Measurements from ENCODE around the gene DNM3.

Gene DNM3

GRCh38 chr1:171819946-171820345 lies 21.4 kb upstream of the DNM3 start:
- DNase-seq: no peak

GRCh38 chr1:171826973-171827372 lies 14.3 kb upstream of the DNM3 start:
- no peak for DNase-seq

- DNase-seq: no peak
Measured at GRCh38 chr1:171828794-171829193, 12.5 kb upstream of the DNM3 start.

GRCh38 chr1:171833091-171833825 lies 8.0 kb upstream of the DNM3 start:
- no peak for DNase-seq

DNA sequence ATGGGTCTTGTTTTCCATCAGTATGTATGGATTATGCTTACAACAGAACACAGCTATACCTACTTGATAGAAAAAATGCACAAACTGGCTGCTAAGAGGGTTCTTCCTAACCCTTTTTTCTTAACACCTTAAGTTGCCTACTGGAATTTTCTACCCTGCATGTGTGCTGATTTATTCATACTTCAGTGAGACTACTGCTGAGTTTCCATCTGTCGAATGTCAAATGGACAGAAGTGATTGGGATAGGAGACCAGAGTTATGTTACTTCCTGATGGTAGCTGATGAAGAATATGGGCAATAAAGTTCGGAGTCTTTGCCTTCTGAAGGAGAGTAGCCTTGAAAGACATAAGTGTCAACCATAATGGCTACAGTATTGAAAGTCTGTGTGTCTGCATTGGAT lies 6.5 kb upstream of the DNM3 start:
- DNase-seq: no peak

GRCh38 chr1:171835891-171836290 lies 5.4 kb upstream of the DNM3 start:
- DNase-seq: no peak

GRCh38 chr1:171841931-171842761 lies 848 bp downstream of the DNM3 start:
- no peak for DNase-seq

DNA sequence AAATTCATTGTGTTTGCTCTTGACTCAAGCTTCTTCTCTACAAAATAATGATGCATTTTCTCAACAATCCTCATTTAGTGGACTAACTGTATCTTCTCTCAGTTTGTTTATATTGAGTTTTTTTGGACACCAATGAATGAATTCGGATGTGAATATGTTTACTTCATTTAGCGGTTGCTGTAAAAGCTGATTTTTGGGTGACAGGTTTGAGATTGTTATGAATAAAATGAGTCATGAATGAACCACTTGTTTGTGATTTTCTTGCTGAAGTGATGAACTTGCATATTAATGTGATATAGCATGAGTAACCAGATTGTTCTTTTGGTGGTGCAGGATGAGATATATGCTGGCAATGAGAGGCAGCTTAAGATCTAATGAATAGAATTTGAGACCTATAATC lies 3.1 kb downstream of the DNM3 start:
- no peak for DNase-seq

DNA sequence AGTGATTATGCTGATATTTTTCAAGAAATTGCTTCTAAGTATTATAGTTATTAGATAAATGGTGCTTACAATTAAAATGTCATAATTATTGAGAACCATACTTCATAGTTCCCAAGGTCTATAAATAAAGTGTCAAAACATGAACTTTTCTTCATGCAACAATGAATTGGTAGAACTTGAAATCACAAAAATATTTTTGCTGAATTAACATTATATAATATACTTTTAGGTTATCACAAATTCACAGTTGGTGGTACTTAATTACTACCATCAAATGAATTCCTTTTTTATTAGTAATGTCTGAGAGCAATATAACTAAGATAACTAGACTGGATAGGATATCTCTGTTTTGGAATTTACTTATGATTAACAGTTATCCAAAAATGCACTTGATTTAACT lies 4.7 kb downstream of the DNM3 start:
- no peak for DNase-seq

DNA sequence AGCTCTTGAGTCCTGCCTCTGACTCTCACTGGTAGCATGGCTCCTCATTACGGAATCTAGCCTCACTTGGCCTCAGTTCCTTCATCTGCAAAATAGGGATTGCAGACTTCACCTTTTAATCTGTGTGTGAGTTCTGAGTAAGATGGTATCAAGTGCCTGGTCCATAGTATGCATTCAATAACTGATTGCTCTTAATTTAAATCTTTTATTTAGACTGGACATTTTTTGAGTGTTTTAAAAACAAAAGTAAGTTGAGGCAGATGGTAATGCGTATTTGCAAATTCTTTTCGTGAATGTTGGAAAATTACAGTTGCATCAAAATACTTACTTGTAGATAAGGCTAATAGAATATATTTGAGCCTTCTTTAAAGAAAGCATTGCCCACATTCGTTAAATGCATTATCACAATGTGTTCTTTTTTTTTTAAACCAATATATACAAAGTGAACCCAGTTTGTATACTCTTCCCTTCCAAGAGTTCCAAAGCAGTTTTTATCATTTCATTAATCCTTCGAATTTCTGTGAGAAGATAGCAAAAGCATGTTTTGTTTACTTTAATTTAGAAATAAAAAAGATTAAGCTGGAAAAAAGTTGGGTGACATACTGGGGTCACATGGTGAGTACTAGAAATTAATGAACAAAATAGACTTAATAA lies 8.1 kb downstream of the DNM3 start:
- DNase-seq: no peak

DNA sequence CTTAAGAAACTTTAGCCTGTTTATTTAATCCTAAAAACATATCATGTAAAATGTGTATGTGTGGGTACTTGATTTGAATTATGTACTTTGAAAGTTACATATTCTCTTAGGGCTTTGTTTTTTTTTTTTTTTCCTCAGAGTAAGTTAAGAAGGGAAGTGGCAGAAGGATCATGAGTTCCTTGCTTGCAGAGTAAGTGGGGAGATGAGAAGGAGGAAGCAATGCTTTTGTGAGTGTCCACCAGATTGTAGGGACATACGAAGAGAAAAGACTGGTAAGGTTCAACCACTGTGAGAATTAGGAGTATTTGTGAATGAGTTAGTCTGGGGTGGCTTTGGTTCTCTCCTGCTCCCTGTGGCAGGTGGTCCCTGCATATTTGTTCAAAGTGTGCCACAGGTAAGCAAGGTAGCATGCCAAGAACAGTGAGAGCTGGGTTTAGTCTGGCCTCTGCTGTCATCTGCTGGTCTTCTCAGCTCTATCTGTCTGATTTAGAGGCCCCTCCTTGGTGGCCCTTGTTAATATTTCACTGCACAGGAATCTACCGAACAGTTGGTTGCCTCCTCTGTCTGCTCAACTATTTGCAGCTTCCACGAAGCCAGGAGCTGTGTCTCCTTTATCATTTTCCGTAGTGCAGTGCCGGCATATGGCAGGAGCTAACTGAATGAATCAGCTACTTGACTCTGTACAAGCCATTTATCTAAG lies 9.5 kb downstream of the DNM3 start:
- DNase-seq: no peak

DNA sequence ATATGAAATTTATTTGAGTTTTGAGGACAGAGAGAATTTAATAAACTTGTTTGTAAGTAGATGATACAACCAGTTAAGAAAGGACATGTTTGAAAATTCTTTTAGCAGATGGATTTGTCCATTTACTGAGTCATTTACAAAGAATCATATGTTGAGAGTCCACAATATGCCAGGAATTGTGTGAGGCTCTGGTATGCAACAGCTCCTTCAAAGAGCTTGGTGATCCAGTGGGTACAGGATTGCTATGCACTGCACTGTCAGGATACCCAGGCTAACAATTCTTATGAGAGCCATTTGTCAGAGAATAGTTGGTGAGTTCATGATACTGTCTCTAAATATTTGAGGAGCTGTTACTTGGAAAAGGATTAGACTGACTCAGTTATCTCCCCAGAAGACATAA lies 11.0 kb downstream of the DNM3 start:
- no peak for DNase-seq

DNA sequence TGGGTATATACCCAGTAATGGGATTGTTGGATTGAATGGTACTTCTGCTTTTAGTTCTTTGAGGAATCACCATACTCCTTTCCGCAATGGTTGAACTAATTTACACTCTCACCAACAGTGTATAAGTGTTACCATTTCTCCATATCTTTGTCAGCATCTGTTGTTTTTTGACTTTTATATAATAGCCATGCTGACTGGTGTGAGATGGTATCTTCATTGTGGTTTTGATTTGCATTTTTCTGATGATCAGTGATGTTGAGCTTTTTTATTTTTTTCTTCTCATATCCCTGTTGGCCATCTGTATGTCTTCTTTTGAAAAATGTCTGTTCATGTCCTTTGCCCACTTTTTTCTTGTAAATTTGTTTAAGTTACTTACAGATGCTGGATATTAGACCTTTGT lies 14.1 kb downstream of the DNM3 start:
- no peak for DNase-seq

DNA sequence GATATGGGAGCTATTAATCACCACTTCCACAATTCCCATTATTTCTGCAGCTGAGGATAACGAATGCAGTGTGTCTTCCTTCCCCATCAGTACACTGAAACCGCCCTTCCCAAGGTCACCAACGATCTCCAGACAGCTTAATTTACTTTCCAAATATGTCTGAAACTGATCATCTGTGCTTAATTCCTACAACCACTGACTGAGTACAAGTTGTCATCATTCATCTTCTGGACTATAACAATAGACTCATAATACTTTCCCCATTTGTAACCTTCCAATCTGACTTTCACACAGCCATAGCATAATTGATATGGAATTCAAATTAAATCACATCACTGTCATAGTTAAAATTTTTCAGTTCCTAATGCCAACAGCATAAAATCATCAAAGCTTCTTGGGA lies 17.4 kb downstream of the DNM3 start:
- DNase-seq: no peak

- DNase-seq: no peak
Measured at GRCh38 chr1:171860696-171861095, 19.4 kb downstream of the DNM3 start.

GRCh38 chr1:171863531-171863930 lies 22.2 kb downstream of the DNM3 start:
- no peak for DNase-seq

DNA sequence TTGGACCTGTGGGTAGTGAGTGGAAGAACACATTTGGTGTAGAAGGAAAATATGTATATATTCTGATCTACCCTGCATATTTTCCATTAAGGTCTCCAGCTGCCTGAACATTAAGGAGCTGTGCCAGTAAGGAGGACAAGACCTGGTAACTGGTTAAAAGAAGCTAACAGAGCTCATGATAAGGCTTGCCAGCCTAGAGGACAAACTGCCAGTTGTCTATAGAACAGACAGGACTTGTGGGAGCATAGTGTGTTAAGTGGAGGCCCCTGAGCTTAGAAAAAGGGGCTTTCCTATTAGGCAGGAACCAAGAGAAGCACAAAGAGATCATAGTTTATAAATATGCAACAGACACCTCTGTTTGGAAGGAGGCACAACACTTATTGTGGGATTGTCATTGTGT lies 23.0 kb downstream of the DNM3 start:
- DNase-seq: no peak

DNA sequence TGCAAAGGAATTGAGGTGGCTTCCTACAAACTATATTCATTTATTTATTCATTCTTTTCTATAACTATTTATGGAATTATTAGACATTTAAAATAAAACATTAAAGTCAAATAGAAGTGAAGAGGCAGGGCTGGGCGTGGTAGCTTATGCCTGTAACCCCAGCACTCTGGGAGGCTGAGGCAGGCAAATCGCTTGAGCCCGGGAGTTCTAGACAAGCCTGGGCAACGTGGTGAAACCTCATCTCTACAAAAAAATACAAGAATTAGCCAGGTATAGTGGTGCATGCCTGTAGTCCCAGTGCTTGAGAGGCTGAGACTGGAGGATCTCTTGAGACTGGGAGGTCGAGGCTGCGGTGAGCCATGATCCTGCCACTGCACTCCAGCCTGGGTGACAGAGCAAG lies 23.8 kb downstream of the DNM3 start:
- no peak for DNase-seq

DNA sequence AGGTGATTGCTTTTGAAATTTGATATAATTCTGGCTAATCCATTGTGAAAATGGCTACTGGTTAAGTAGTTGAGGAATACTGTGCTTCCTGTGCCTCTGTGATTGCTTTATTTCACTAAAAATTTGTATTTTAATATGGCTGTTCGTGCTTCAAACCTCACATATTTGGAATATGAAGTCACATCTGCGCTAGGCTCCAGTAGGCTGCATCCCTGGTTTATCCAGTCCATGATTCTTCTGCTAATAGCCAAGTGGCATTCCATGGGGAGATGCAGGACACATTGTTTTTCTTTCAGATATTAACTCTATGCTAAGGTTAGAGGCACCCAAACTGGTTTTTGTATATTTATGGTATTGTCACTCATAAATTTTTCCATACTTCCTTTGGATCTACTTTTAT lies 25.9 kb downstream of the DNM3 start:
- DNase-seq: no peak

DNA sequence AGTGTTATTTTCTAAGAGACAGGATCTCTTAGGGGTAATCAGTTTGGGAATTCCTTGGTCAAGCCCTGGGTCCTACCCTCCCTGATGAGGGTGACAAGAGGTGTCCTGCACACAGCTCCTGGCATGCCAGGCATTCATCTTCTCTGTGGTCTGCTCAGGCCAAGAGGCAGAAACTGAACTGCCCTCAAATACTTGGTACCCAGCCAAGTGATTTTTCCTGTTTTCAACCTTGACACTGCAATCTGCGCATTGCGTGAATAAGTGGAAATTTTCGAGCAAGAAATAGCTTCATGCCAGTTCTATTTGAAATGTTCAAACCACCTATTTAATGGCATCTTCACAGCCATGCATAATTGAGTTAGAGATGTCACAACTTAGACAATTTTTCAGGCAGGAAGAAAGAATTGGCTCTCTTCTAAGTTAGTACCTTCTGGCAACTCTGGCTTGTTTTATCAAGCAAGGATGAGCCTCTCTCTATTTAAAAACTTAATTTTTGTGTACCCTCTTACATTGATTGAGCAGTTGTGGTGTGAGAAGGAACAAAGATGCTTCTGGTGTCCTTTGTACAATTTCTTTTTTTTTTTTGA lies 27.0 kb downstream of the DNM3 start:
- no peak for DNase-seq

DNA sequence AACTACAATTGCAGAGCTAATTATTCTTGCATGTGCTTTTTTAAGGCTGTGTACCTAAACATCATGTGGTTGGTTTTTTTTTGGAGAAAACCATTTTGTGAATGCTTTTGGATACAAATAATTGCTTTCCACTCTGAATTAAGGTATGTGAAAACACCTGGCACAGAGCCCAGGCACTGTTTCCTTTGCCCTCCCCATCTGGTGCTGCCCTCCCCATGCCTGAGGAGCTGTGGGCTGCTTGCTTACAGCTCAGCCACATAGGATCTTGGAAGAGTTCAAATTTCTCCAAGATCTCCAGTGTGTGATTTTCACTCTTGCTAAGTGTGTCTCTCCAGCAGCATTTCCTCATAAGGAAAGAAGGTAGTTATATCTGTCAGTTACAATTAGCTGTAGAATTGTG lies 27.8 kb downstream of the DNM3 start:
- no peak for DNase-seq

DNA sequence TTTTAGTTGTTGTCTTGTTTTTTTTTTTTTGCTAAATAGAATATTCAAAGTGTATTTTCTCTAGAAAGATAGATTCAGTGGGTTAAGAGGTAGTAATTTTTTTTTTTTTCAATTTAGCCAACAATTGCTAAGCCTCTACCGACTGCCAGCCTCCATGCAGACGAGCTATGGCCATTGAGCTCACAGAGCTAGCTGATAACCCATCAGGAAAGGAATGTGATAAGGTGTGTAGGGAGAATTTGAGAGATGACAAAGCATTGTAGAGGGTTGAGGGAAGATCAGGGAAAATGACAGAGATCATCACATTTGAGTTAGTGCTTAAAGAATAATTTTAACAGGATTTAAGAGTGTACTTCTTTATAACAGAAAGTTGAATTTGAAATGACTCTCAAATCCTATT lies 30.6 kb downstream of the DNM3 start:
- no peak for DNase-seq

DNA sequence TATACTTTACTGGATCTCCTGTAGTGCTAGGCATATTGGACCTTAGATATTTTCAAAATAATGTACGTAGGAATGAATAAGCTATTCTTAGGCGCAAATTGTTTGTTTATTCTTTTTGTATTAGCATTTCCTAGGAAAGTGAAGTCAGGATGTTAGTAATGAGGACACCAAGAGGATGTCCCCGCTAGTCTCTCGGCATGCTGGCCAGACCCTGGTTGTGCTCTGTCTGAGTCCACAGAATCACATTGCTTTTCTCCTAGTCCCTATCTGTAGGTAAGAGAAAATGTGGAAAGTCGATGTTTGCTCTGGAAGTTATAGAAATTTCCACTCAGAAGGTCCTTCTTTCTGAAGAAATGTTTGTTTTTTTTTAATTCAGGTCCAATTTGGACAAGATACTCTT lies 31.1 kb downstream of the DNM3 start:
- DNase-seq: no peak
